ENCODE results near the gene HMSD.

GRCh38 chr18:63994783-63995399, 45.8 kb downstream of the HMSD start:
- TF ChIP-seq CTCF (IDR thresholded peaks at IDR 0.05) (peak; percentile 64 to 89 (median 73)), POLR2A (IDR thresholded peaks at IDR 0.05) (no peak)
